Measurements from ENCODE around the gene NUDT13.

DNA sequence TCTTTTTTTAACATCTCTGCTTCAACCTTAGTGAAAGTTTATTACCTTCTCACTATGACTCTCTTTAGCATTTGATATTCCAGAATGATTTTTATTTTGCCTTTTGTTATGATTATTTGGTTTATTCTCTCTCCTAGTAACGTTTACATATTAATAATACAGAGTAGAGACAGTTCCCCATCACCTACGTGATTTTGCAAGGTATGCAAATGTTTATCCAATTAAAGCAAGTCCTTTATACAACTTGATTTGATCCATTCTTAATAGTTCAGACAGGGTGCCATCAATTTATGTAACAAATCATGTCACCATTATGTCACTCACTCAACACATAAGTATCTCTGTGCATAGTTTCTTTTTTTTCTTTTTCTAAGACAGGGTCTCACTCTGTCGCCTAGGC lies 31.3 kb downstream of the NUDT13 start:
- TF ChIP-seq CTCF (IDR thresholded peaks at IDR 0.05) (no peak), ZFX (IDR thresholded peaks at IDR 0.05; ENCODE audit: borderline replicate concordance) (no peak)
